ENCODE results near the gene MPST.

The MPST gene

DNA sequence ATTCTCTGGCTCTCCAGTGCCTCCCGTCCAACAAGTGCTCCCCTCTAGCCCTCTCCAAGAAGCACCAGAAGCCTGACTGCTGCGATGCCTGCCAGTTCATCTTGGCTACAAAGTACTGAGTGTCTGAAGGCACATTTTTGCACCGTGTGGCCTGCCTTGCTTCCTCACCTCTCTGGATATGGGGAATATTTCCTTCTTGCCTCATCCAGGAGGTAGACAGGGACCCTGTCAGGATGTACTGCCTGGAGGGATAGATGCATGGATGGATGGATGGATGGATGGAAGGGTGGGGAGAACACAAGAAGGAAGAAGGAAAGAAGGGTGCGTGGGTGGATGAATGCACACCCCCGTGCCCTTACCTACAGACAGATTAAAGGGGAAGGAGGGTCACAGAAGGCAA, 59.6 kb downstream of the MPST start:
- H3K4me3 ChIP-seq (ENCODE audit: low read depth, low read length): no peak overlapping the region
- TF ChIP-seq, protein P1, sequence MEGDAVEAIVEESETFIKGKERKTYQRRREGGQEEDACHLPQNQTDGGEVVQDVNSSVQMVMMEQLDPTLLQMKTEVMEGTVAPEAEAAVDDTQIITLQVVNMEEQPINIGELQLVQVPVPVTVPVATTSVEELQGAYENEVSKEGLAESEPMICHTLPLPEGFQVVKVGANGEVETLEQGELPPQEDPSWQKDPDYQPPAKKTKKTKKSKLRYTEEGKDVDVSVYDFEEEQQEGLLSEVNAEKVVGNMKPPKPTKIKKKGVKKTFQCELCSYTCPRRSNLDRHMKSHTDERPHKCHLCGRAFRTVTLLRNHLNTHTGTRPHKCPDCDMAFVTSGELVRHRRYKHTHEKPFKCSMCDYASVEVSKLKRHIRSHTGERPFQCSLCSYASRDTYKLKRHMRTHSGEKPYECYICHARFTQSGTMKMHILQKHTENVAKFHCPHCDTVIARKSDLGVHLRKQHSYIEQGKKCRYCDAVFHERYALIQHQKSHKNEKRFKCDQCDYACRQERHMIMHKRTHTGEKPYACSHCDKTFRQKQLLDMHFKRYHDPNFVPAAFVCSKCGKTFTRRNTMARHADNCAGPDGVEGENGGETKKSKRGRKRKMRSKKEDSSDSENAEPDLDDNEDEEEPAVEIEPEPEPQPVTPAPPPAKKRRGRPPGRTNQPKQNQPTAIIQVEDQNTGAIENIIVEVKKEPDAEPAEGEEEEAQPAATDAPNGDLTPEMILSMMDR (IDR thresholded peaks at IDR 0.05; ENCODE audit: low read depth, low read length): no peak
- no peak for DNase-seq (ENCODE audit: low read depth, low spot score)
- in situ Hi-C loops (cut with HindIII; ENCODE audit: low sequenced_read_pairs): no loop called here

Data from astrocyte of the spinal cord (primary cell).